Fibroblast of pulmonary artery (primary cell): Measurements from ENCODE around the gene PAK2.

ENCODE experiments used
- DNase-seq: peaks from one replicate; pipeline ENCODE4 v3.0.0-alpha.2; 2010; ENCODE audit warnings: low read depth
- H3K4me3 ChIP-seq: replicated peaks from 2 replicates; pipeline ENCODE4 v1.5.1; 2011; ENCODE audit warnings: low read depth, mild to moderate bottlenecking, control low read depth, low read length, moderate library complexity
- TF ChIP-seq, protein P1 (sequence below): IDR thresholded peaks from 2 replicates; pipeline ENCODE4 v1.5.1; 2011; ENCODE audit warnings: mild to moderate bottlenecking, control low read depth, low read length, inconsistent platforms; ENCODE audit errors: missing control alignments

PAK2 gene

DNA sequence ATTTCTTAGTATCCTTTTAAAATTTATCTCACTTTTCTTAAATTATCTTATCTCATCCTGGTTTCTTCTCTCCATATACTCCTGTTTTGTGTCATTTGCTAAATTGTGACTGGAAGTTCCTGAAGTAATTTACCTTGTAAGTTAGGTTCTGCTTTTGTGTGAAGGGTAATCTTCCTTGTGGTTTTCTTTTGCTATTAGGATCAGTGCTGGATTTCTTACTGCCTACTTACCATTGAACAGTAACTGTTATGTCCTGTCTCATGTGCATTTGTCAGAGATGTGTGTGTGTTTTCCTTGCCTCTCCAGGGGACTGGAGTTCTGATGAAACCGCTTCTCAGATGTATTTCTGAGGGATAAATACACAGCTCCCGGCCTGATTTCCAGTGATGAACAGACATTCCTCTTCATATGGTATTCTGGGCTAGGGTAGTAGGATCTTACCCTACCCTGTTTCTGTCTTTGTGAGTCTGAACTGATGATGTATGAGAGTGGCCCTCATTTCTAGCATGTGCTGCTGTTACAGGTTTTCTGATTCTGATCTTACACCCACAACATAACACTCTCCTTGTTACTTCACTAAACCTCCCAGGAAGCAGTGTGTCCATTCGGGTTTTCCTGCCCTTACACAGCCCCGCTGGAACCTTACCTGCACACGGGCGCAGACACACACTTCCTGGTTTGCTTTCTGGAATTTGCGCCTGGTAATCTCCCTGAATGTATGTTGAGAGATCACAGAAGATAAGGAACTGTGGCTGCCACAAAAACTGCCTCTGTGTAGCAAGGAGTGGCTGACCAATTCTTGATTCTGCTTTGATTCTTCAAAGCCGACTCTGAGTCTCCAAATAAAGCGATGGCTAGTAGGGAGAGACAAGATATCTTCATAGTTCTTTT, 14.7 kb downstream of the PAK2 start:
- TF ChIP-seq, protein P1, sequence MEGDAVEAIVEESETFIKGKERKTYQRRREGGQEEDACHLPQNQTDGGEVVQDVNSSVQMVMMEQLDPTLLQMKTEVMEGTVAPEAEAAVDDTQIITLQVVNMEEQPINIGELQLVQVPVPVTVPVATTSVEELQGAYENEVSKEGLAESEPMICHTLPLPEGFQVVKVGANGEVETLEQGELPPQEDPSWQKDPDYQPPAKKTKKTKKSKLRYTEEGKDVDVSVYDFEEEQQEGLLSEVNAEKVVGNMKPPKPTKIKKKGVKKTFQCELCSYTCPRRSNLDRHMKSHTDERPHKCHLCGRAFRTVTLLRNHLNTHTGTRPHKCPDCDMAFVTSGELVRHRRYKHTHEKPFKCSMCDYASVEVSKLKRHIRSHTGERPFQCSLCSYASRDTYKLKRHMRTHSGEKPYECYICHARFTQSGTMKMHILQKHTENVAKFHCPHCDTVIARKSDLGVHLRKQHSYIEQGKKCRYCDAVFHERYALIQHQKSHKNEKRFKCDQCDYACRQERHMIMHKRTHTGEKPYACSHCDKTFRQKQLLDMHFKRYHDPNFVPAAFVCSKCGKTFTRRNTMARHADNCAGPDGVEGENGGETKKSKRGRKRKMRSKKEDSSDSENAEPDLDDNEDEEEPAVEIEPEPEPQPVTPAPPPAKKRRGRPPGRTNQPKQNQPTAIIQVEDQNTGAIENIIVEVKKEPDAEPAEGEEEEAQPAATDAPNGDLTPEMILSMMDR, result no peak
- DNase-seq, result no peak

DNA sequence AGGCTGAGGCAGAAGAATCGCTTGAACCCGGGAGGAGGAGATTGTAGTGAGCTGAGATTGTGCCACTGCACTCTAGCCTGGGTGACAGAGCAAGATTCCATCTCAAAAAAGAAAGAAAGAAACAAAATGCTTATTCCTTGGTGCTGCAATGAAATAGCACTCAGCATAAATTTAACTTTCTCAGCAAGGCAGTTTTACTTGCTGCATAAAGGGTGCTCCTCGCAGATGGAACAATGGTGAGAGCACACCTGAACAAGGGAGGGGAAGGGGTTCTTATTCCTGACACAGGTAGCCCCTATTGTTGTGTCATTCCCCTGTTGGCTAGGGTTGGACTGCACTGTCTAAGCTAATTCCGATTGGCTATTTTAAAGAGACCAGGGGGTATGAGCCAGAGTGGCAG, 17.1 kb downstream of the PAK2 start:
- no peak for DNase-seq
- H3K4me3 ChIP-seq, result no peak overlapping the region
- TF ChIP-seq, protein P1, result no peak

More for the DNA sequence above, 14.7 kb downstream of the PAK2 start:
- no peak overlapping the region for H3K4me3 ChIP-seq

DNA sequence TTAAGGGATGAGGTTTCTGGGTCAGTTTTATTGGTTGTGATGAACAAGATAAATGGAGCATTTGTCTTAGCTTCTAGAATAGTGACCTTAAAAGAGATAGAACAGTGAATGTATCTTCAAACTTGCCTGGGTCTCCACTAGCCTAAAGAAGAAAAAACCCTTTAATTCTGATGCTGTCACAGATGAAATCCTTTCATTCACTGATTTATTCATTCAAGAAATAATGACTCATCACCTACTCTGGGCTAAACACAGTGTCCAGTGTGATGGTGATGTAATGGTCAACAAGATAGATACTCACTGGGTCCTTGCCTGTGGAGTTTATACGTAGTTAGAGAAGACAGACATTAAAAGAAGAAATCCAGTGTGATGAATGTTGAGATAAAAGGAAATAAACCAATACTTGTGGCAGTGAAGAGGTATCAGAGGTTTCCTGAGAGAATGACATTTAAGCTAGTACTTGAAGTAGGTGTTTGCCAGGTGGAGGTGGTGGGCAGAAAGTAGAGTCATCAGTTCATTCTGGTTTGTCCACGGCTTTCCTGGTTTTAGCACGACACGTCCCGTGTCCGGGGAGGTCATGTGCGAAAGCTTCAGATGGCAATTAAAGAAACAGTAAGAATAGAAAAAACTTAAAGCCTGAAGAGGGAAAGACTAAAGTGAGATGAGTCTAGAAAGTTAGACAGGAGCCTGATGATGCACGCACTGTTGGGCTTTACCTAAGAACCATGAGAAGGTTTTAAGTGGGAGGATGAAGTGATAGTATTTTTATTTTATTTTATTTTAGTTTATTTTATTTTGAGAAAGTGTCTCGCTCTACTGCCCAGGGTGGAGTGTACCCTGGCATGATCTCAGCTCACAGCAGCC, 18.5 kb downstream of the PAK2 start:
- DNase-seq, result peak; percentile 79
- TF ChIP-seq, protein P1, result no peak
- no peak overlapping the region for H3K4me3 ChIP-seq

DNA sequence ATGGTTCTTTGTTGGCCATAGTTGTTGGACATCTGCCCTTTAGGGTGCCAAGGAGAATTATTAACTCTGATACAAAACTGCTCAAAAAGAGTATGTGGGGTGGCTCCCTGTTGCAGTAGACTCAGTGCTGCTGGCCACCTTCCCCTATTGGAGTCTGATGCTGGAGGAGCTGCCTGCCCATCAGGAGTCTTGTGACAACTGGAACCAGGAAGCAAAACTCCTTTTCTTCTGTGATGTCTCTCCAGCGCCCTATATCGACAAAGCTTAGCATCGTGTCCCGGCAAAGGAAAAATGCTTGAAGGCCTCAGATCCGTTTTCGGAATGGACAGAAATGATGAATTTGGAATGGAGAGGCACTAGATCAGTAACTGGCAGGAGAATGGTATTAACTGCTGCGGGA, 23.5 kb downstream of the PAK2 start:
- no peak for DNase-seq
- TF ChIP-seq, protein P1, result no peak
- H3K4me3 ChIP-seq, result no peak overlapping the region

DNA sequence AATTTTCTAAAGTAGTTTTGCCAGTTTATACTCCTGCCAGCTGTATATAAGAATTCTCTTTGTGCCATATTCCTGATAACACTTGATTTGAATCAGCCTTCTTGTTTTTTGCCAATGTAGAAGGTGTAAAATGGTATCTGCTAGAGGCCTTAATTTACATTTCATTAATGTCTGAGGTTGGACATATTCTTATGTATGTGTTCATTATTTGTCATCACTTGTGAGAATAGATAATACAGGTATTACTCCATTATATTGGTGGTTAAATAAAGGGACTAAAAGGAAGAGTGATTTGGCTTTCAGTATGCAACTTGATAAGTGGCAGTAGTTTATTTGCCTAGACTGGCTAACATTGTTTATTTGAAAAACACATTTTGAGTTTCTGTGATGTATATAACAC, 25.8 kb downstream of the PAK2 start:
- TF ChIP-seq, protein P1, result no peak
- no peak overlapping the region for H3K4me3 ChIP-seq
- DNase-seq, result no peak

DNA sequence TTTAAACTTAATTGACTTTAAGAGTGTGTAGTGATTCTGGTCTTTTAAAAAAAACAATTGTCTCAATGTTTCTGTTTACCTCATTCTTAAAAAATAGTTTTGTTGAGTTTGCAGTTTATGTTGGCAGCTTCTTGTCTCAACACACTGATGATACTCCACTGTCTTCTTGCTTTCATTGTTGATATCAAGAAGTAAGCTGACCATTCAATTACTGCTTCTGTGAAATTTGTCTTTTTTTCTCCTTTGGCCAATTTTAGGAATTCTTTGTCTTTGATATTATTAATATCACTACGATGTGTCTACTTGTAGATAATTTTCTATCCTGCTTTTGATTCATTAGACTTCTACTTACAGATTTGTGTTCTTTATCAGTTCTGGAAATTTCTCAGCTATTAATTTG, 31.4 kb downstream of the PAK2 start:
- DNase-seq, result no peak
- TF ChIP-seq, protein P1, result no peak
- H3K4me3 ChIP-seq, result no peak overlapping the region
